ENCODE measurements around the gene RPL36. TPM values are rescaled to one million over a fixed set of nuclear protein-coding genes. Genes with fewer than 3 reads are reported as not detected.
A peak's percentile ranks its signal among the peaks of the same experiment; 100 is the strongest.

The RPL36 gene
- total RNA-seq, 3 donors from 2014 or later, result 687 to 1,274 (median 863) TPM

GRCh38 chr19:5677136-5677535 is 13.0 kb upstream of the RPL36 start:
- no peak for DNase-seq (ENCODE audit: low spot score in 2 of 2)
- no peaks in the 10 kb centered on the region for H3K27me3 ChIP-seq
- no peak overlapping the region for H3K4me3 ChIP-seq
- H3K36me3 ChIP-seq, result no peaks in the 10 kb centered on the region
- intact Hi-C loops (cut with DNase I; ENCODE audit: low total_unique reads), result no loop called here
- TF ChIP-seq POLR2A (IDR thresholded peaks at IDR 0.05) (no peak), CTCF (IDR thresholded peaks at IDR 0.05) (no peak), POLR2AphosphoS5 (IDR thresholded peaks at IDR 0.05) (no peak)
- H3K4me1 ChIP-seq, result peaks cover 9 to 13% of the 10 kb centered on the region in 2 donors
- no peaks in the 10 kb centered on the region for H3K9me3 ChIP-seq
- no peak overlapping the region for H3K27ac ChIP-seq

DNA sequence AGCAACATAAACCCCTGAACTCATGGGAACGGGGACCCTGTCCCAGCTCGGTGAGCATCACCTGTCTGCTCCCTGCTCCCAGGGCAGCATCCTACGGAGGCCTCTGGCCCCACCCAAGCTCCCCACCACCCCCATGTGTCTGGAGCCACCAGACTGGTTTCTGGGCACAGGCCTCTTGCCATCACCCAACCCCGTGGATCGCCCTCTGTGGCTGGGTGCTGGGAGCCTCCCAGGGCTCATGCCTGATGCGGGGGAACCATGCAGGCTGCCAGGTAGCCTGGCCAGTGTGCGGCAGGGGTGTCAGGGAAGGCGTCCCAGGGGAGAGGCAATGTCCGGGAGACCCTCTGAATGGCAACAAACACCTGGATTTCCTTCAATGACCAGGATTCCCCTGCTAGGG is 12.5 kb upstream of the RPL36 start:
- no peak for TF ChIP-seq POLR2AphosphoS5 (IDR thresholded peaks at IDR 0.05)
- no peak for TF ChIP-seq CTCF (IDR thresholded peaks at IDR 0.05)
- no peak for TF ChIP-seq POLR2A (IDR thresholded peaks at IDR 0.05)
- intact Hi-C loops (cut with DNase I; ENCODE audit: low total_unique reads), result no loop called here
- Histone ChIP-seq H3K36me3 (no peaks in the 10 kb centered on the region), H3K9me3 (no peaks in the 10 kb centered on the region), H3K4me1 (peaks cover 9 to 13% of the 10 kb centered on the region in 2 donors), H3K27me3 (no peaks in the 10 kb centered on the region), H3K4me3 (no peak overlapping the region), H3K27ac (no peak overlapping the region)
- DNase-seq (ENCODE audit: low spot score in 2 of 2), result no peak

DNA sequence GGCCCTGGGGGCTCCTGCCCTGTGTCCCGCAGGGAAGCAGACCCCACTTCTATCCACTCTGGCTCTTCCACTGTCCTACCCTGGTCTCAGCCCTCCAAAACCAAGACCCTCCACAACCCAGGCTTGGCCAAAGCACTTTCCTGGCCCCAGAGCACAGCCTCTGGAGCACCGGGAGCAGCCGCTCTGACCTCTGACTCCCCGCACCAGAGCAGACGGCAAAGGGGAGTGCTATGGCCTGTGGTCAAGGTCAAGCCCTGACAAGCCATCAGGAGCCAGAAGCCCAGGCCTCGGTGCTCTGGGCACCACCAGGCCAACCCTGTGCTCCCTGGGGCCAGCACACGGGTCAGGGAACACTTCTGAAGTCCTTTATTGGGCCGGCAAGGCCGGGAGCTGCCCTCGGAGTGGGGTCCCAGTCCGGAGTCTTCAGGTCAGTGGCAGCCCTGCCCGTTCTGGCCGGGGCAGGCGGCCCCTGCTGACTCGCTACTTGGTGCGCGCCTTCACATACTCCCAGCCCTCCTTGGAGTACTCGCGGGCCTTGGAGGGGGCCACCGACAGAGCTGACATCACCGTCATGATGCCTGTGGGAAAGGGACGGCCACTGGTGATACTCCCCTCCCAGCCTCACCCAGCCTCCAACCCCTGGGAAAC is 11.9 kb upstream of the RPL36 start:
- no peaks in the 10 kb centered on the region for H3K27me3 ChIP-seq
- no peak for DNase-seq (ENCODE audit: low spot score in 2 of 2)
- no peaks in the 10 kb centered on the region for H3K9me3 ChIP-seq
- no peaks in the 10 kb centered on the region for H3K36me3 ChIP-seq
- H3K27ac ChIP-seq, result no peak overlapping the region
- H3K4me1 ChIP-seq, result peaks cover 9 to 13% of the 10 kb centered on the region in 2 donors
- TF ChIP-seq POLR2AphosphoS5 (IDR thresholded peaks at IDR 0.05), result no peak
- no peak for TF ChIP-seq CTCF (IDR thresholded peaks at IDR 0.05)
- no peak for TF ChIP-seq POLR2A (IDR thresholded peaks at IDR 0.05)
- H3K4me3 ChIP-seq, result no peak overlapping the region
- intact Hi-C loops (cut with DNase I; ENCODE audit: low total_unique reads), result no loop called here

- DNase-seq (ENCODE audit: low spot score in 2 of 2), result no peak
- no peak for TF ChIP-seq CTCF (IDR thresholded peaks at IDR 0.05)
- no peak for TF ChIP-seq POLR2AphosphoS5 (IDR thresholded peaks at IDR 0.05)
- peaks cover 9 to 13% of the 10 kb centered on the region in 2 donors for H3K4me1 ChIP-seq
- no peaks in the 10 kb centered on the region for H3K36me3 ChIP-seq
- no peaks in the 10 kb centered on the region for H3K9me3 ChIP-seq
- peak overlapping the region; percentile 92 to 93 for H3K27ac ChIP-seq
- H3K4me3 ChIP-seq, result peak overlapping the region; percentile 81 to 99 (median 82)
- H3K27me3 ChIP-seq, result no peaks in the 10 kb centered on the region
- intact Hi-C loops (cut with DNase I; ENCODE audit: low total_unique reads), result no loop called here
These were observed 10.6 kb upstream of the RPL36 start for GRCh38 chr19:5679289-5680083.

- H3K27me3 ChIP-seq, result no peaks in the 10 kb centered on the region
- no peak for TF ChIP-seq POLR2A (IDR thresholded peaks at IDR 0.05)
- TF ChIP-seq POLR2AphosphoS5 (IDR thresholded peaks at IDR 0.05), result no peak
- no peak for TF ChIP-seq CTCF (IDR thresholded peaks at IDR 0.05)
- H3K27ac ChIP-seq, result peak overlapping the region; percentile 92 to 93
- intact Hi-C loops (cut with DNase I; ENCODE audit: low total_unique reads), result no loop called here
- H3K9me3 ChIP-seq, result no peaks in the 10 kb centered on the region
- peaks cover 9 to 13% of the 10 kb centered on the region in 2 donors for H3K4me1 ChIP-seq
- no peaks in the 10 kb centered on the region for H3K36me3 ChIP-seq
- peak overlapping the region; percentile 81 to 99 (median 82) for H3K4me3 ChIP-seq
- DNase-seq (ENCODE audit: low spot score in 2 of 2), result peak in 1 of 2 donors; percentile 51
These were observed 10.0 kb upstream of the RPL36 start for GRCh38 chr19:5680084-5680436.
